Stimulated activated CD8-positive, alpha-beta memory T cell treated with anti-CD3 and anti-CD28 coated beads, Interleukin-15, amount 100 ng/mL, for 24 hours (primary cell): ENCODE results near the gene LRRC32.

Experiments
- DNase-seq: peaks from one replicate; pipeline ENCODE4 v3.0.0-alpha.2; 2020; ENCODE audit warnings: low read depth

Gene LRRC32

GRCh38 chr11:76662656-76663485, 7.7 kb downstream of the LRRC32 start:
- no peak for DNase-seq

- DNase-seq, result no peak
Measured at GRCh38 chr11:76661834-76662434, 8.6 kb downstream of the LRRC32 start.

GRCh38 chr11:76661306-76661751, 9.2 kb downstream of the LRRC32 start:
- no peak for DNase-seq

- DNase-seq, result no peak
Measured at GRCh38 chr11:76660533-76661305, 9.8 kb downstream of the LRRC32 start.

GRCh38 chr11:76659672-76660532, 10.6 kb downstream of the LRRC32 start:
- no peak for DNase-seq

GRCh38 chr11:76658651-76659650, 11.6 kb downstream of the LRRC32 start:
- no peak for DNase-seq

GRCh38 chr11:76658231-76658630, 12.3 kb downstream of the LRRC32 start:
- DNase-seq, result no peak

- no peak for DNase-seq
Measured at GRCh38 chr11:76657187-76658170, 13.1 kb downstream of the LRRC32 start.

- DNase-seq, result no peak
Measured at GRCh38 chr11:76656571-76657081, 13.9 kb downstream of the LRRC32 start.

GRCh38 chr11:76656050-76656531, 14.5 kb downstream of the LRRC32 start:
- DNase-seq, result no peak

GRCh38 chr11:76655501-76656049, 15.0 kb downstream of the LRRC32 start:
- no peak for DNase-seq

GRCh38 chr11:76654980-76655379, 15.6 kb downstream of the LRRC32 start:
- no peak for DNase-seq

GRCh38 chr11:76654298-76654851, 16.2 kb downstream of the LRRC32 start:
- DNase-seq, result no peak

GRCh38 chr11:76653674-76654284, 16.8 kb downstream of the LRRC32 start:
- no peak for DNase-seq

- no peak for DNase-seq
Measured at GRCh38 chr11:76653012-76653673, 17.4 kb downstream of the LRRC32 start.

GRCh38 chr11:76649851-76650372, 20.6 kb downstream of the LRRC32 start:
- DNase-seq, result no peak

- DNase-seq, result no peak
Measured at GRCh38 chr11:76649011-76649410, 21.5 kb downstream of the LRRC32 start.
